Stimulated activated CD8-positive, alpha-beta memory T cell treated with anti-CD3 and anti-CD28 coated beads, Interleukin-4, amount 100 ng/mL, for 1 hour (primary cell): ENCODE measurements around the gene NPDC1.
"Not testable (repeated sequence)": the region's sequence is repeated elsewhere in the genome, so short reads cannot be mapped to it uniquely, and the experiment has no call there.

Experiments used
- DNase-seq, 2 donors: peaks; one replicate each; pipeline ENCODE4 v3.0.0-alpha.2; 2020; ENCODE audit warnings: low read depth in 2 of 2, low spot score in 1 of 2

NPDC1 gene

DNA sequence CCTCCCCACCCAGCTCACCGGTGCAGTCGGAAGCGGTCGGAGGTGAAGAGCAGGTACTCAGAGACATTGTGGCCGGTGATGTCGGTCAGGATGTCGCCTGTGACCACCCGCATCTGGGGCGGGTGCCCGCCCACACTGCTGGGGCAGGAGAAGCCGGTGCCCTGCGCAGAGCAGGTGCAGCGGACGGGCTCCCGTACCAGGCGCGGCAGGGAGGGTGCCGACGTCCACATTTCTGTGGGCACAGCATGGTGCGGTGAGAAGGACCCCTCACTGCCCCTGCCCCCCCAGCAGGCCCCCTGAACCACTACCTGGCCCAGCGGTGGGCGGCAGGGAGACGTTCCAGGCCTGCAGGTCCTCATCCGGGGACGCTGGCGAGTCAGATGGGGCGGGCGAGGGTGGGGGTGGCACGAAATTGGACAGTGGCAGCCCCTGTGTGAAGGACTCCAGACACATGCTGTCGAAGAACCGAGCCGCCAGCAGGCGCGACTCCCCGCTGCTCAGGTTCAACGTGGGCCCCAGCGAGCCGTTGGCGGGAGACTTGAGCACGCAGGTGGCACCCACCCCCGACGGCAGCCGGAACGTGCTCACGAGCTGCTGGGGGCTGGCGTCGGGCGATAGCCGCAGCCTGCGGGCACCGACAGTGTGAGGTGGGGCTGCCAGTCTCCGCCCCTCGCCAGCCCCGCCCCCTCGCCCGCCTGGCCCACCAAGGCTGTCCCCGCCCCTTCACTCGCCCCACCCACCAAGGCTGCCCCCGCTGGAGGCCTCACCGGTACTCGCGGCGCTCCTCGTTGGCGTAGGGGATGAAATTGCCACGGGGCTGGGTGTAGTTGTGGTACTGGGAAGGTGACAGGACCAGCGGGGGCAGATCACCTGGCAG lies 33.0 kb downstream of the NPDC1 start:
- no peak for DNase-seq

DNA sequence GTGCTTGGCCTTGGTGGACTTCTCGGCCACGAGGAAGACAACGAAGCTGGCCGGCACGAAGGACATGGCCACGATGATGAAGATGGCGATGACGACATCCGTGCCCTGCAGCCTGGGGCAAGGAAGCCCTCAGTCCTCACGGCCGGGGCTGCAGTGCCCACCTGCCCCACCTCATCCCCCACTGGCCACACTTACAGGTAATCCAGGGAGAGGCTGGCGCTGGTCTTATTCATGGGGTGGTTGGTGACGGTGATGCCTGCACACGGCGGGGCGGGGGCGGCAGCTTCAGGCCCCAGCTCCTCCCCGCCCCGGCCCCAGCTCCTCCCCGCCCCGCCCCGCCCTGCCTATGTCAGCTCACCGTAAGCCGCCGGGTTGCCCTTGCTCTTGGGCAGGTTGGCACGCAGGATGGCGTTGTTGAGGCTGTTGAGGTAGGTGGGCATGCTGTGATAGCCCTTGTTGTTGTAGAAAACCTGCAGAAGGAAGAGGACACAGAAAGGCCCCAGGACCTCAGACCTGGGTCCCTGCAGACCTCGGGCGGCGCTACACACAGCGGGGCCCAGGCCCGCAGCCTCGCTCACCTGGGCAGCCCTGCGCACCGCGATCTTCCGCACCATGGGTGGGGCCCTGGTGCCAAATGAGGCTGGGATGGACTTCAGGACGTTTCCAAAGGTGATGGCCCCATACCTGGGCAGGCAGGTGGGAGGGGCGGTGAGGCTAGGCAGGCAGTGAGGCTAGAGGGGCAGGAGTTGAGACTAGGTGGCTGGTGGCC lies 33.9 kb downstream of the NPDC1 start:
- DNase-seq = no peak

DNA sequence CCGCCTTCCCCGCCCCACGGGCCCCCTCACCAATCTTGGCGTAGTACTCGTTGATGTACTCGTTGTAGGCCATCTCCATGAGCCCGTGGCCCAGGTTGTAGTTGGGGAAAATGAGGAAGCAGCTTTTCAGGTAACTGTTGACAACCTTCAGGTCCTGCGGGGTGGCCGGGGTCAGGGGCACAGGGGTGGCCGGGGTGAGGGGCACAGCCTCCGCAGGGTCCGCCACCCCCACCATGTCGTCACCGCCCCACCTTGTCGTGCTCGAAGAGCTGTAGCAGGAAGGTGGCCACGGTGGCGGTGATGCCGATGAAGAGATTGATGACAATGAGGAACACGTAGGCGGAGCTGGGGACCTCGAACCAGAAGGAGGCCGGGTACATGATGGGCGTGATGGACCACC lies 34.8 kb downstream of the NPDC1 start:
- no peak for DNase-seq

DNA sequence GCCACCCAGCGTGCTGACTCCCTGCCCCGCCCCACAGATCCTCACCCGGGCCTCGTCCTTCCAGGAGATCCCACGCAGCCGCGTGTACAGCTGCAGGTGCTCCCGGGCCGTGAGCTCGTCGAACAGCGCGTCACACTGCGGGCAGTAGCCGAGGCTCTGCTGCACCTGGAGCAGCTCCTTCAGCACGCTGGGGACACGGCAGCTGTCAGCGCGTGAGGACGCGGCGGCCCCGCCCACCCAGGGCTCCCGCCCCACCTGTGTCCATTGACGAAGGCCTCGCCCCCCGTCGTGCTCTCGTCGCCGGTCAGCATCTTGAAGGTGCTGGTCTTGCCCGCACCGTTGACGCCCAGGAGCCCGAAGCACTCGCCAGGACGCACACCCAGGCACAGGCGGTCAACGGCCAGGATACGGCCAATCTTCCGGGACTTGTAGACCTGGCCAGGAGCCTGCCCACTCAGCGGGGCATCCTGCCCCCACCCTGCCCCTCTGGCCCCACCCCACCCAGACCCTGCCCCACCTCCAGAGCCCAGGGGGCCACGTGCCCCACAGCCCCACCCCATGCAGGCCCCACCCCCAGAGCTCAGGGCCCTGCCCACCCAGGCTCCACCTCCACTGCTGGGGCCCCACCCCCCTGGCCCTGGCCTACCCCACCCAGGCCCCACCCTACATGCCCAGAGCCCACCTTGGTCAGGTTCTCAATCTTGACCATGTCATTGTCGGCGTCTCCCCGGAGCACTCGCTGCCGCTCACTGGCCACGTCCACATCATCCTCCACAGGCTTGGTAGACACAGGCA lies 35.8 kb downstream of the NPDC1 start:
- no peak for DNase-seq

DNA sequence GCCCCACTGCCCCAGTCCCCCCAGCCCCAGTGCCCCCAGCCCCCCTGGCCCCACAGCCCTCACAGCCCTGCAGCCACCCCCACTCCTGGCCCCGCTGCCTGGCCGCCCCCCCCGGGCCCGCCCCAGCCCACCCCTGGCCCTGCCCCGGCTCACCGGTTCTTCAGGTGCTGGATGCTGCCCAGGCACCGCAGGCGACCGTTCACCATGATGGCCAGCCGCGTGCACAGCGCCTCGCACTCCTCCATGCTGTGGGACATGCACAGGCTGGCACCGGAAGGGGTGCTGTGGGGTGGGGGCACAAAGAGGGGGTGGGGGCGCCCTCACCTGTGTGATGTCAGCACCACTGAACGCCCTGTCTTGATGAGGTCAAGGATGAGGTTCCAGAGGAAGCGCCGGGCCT lies 36.8 kb downstream of the NPDC1 start:
- no peak for DNase-seq

DNA sequence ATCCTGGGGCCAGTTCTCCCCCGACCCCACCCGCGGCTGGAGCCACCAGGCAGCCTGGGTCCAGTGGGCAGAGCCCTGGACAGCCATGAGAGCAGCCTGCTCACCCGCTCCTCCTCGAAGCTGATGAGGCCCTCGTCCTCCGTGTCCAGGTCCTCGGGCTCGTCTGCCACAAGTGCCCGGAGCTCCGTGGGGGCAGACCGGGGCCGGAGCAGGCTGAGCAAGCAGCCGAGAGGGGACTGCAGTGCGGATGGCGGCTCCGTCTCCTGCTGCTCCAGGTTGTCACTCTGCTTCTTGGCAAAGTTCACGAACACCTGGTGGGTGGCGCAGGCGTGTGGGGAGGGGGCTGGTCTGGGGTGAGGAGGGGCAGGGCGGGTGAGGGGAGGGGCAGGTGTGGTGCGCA lies 37.7 kb downstream of the NPDC1 start:
- no peak for DNase-seq

DNA sequence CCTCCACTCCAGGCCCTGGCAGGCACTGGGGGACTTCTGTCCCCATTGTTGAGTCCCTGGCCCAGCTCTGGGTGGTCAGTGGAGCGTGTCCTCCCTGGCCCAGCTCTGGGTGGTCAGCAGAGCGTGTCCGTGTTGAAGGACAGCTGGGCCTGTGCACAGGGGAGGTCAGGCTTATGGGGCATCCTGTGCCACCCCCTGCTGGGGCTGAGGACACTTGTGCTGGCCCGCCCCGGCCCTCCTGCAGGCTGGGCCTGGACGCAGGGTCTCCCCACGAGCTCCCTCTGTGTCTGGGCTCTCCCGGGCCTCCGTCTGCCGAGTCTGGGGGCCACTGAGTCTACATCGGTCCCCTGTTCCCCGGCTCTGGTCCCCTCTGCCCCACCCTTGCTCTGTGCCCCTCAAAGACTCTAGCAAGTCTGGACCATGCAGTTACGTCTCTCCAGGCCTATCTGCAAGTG lies 38.1 kb downstream of the NPDC1 start:
- no peak for DNase-seq

DNA sequence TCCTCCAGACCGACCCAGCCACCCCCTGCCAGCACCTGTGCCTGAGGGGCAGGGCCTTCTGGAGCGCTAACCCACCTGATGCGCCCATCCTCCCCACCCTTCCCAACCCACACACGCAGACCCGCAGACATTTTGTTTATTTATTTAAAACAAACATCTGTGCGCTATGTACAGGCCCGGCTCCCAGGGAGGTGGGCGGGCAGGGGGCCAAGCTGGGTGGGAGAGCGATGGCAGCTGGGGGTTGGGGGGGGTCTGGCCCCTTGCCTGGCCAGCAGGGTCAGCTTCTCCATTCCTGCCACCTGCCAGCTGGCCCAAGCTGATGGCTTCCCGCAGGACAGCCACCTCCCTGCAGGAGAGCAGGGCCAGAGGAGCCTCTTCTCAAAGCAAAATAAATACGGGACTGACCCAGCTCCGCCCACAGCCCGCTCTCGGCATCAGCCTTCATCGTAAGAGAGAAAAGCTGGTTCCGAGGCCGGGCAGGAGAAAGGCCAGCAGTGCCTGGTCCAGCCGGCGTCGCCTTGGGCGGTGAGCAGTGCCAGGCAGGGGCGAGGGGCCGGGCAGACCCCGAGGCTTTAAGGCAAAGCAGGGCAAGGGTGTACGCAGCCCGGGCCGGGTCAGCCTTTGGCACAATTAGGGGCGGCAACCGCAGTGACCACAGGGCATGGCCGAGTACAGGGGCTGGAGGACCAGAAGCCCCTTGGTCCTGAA lies 38.7 kb downstream of the NPDC1 start:
- no peak for DNase-seq

DNA sequence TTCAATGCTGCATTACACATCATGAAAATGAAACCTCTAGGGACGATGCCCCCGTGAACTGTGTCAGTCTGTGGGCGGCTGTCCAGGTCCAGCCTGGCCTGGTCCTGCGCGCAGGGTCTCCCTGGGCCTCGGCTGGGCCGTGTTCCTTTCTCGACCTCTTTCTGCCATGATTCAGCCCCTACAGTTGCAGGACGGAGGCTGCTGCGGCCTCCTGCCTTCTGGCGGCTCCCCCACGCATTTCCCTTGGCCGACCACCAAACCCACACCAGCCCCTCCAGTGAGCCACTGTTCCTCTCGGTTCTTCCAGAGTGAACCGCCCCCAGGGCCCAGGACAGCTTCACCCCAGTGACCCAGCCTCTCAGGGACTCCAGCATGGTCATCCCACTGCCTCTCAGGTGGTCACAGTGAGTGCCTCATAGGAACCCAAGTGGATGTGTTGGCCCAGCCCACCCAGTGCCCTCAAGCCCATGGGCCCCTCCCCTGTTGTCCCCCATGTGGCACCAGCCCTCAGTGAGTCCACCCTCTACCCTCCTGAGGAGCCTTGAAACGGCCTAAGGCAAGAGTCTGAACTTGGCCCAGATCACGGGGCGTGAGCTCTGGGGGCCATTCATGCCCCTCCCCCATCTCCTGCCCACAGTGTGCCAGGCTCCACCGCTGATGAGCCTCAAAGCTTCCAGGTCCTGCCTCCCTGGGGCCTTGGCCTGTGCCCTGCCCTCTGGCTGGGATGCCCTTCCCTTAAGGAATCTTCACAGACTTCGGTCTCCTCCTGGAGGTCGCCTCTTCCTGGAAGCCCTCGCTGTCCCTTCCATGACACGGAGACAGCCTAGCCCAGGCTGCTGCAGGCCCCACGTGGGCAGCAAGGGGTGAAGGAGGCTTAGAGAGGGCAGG lies 39.6 kb downstream of the NPDC1 start:
- no peak for DNase-seq

DNA sequence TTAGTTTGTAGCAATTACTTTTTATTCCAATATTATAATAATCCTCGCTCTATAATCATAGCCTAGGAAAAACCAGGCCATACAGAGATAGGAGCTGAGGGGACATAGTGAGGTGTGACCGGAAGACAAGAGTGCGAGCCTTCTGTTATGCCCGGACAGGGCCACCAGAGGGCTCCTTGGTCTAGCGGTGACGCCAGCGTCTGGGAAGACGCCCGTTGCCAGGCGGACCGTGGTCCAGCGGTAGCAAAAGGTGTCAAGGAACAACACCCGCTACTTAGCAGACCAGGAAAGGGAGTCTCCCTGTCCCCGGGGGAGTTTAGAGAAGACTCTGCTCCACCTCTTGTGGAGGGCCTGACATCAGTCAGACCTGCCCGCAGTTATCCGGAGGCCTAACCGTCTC lies 41.7 kb downstream of the NPDC1 start:
- DNase-seq = not testable (repeated sequence)

DNA sequence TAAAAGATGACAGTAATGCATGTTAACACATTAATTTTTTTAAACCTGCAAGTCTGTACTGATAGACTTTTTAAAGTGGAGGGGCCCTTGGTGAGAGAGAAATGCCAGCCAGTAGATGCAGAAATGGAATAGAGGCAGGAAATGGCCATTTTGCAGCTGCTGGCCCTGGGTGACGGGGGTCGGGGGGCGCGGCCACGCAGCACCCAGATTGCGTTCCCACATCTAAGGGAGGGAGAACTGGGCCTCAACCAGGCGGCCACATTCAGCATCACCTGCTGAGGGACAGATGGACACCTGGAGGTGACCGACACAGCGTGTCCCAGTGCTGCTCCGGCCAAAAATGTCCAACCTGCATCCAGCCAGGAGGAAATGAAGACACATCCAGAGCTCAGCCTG lies 43.3 kb downstream of the NPDC1 start:
- no peak for DNase-seq

DNA sequence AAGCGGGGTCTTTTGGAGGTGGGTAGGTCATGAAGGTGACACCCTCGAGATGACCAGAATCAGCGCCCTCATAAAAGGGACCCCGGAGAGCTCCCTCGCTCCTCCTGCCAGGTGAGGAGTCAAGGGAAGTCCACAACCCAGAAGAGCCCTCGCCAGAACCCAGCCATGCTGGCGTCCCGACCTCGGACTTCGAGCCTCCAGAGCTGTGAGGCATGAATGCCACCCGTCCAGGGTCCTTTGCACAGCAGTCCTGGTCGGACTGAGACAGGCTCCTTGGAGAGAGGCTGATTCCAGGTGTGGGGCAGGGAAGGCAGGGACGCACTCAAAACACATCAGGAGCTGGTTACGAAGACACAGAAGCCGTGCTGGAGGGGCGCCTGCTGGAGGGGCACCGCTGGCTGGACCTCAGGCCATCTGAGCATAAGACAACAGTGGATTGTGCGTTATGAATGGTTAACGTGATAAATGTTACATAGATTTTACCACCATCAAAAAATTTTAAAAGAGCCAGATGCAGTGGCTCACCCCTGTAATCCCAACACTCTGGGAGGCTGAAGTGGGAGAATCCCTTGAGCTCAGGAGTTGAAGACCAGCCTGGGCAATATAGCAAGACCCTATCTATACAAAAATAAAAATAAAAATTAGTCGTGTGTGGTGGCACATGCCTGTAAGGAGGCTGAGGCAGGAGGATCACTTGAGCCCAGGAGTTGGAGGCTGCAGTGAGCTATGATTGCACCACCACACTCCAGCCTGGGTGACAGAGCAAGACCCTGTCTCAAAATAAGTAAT lies 43.9 kb downstream of the NPDC1 start:
- DNase-seq = no peak

DNA sequence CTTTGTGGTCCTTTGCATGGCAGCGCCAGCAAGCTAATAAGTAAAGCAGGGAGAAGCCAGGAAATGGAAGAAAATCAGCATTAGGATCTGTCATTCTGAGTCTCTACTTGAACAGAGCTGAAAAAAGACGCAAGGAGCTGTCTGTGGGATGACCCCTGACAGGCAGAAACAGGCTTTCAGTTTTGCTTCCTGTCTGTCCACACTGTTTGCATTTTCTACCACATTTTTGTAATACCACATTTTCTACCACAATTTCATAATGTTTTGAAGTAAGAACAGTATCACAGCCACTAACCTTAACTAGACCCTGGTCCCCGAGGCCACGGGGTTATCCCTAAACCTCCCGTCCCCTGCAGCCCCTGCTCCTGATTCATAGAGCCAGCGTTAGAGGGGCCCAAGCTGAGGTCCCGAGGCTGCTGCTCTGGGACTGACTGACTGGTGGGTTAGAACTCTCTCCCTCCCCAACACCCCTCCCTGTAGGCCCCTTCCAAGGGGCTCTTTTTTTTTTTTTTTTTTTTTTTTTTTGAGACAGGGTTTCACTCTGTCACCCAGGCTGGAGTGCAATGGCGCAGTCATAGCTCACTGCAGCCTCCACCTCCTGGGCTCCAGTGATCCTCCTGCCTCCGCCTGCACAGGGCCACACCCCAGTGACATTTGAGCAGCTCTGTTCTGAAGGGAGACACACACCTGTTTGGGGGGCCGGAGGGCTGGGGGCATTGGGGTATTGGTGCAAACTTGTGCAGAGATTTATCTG lies 45.6 kb downstream of the NPDC1 start:
- no peak for DNase-seq

DNA sequence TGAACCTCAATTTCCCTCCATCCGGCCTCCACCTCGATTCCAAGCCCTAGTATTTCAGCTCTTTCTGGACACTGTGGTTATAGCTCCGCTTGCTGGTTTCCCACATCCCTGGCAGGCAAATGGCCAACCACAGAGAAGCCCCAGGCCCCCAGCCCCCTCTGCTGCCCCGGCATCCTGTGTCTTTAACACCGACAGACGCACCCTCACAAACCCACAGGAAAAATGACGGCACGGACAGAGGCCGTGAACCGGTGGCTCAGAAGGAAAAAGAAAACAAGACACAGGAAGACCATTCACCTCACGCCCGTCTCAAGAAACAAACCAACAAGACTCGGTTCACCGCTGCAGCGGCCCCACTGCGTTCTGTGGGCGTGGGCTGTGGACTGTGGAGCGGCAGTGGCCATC lies 48.1 kb downstream of the NPDC1 start:
- DNase-seq = no peak

DNA sequence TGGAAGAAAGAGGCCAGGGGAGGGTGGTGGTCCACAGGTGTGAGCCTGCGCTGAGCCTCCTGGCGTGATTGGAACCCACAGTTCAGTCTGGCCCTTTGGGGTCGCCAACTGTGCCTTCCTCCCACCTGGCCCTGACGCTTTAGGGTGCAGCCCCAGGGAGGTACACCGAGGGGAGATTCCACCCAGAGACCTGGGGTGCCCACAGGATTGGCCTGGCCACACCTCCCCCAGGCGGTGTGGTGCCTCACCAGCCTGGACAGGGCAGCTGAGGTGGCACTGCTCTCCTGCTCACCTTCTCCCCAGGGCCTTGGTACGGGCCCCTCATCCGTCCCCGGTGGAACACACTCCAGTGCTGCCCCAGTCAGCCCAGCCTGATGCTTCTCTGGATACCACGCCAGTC lies 48.6 kb downstream of the NPDC1 start:
- no peak for DNase-seq

DNA sequence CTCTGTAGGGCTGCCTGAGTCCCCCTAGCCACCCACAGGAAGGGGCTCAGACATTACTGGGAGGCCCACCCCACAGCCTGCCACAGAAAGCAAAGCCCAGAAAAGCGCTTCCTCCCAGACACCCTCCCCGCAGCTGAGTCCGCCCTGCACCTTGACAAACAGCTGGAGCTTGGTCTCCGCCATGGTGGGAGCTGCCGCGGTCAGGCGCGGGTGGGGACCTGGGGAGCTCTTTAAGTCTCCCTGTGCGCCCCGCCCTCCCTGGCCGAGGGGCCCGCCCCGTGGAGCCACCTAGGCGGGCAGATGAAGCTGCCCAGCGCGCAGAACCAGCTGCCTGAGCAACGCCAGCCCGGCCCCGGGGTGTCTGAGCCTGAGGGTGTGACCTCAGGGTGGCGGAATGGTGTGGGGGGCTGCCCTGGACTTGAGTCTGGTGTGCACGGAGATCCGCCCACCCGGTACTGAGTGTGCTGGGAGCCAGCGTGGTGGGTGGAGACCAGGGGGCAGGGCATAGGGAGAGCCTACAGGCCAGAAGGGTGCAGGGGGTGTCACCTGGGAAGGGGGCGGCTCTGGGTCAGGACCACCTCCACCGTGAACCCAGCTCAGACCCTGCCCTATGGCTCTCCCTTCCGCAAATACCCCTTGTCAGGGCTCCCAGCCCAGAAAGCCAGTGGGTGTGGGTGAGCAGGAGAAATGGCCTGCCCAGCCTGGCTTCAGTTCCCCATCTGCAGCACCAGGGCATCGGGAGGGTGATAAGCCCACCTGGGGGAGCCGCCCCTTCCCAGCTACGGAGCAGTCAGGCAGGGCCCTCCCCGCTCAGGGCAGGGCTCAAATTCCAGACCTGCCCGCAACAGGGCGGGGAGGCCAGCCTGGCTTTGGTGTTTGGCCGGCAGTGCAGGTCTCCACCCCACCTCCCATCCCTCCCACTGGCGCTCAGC lies 49.4 kb downstream of the NPDC1 start, which contains the start of gene CLIC3:
Gene CLIC3, minus strand, starts transcription at position 208 of the 932 bp plus-strand sequence. Its CDS starts 25 bp downstream, at position 183.
- peak; percentile 30 to 35 for DNase-seq

DNA sequence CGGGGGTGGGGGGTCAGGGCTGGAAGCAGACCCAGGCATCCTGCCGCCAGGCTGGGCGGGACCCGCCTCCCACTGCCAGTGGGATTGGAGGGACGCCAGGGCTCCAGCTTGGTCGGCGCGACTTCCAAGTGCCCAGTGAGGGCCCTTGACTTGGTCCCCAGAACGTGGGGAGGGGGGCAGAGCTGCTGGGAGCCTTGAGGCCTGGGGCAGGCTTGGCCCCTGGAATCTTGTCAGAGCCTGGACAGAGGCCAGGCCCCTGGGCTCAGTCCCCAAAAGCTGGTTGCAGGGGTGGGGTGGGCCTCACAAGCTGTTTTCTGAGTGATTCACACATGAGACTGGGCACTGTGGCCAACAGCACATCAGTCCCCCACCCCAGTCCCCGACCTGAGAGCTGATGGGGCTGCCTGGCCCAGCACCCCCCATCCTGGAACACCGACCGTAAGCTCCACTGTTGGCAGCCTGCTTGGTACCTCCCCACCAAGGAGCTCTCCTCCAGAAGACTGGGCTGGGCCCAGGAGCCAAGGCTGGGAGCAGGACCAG lies 50.1 kb downstream of the NPDC1 start:
- DNase-seq = no peak
